GM23338 (cell line): ENCODE data around the gene ZNF496. TPM values are rescaled to one million over a fixed set of nuclear protein-coding genes. Genes with fewer than 3 reads are reported as not detected.

Experiments
- ATAC-seq: fragments of 200-7000 bp; cut with Tn5 transposase; 3 replicates; pipeline ENCODE4 v1.9.1; 2020
- DNase-seq: peaks from one replicate; pipeline ENCODE4 v3.0.0-alpha.2; 2015; ENCODE audit warnings: low spot score
- H2AFZ ChIP-seq: fragments of 200-600 bp; sonication (generic); 2 replicates; pipeline ENCODE4 v1.8.0; 2016; ENCODE audit warnings: antibody characterized with exemption, mild to moderate bottlenecking, moderate library complexity
- H3F3A ChIP-seq: fragments of 200-600 bp; sonication (generic); replicated peaks from 2 replicates; pipeline ENCODE4 v1.8.0; 2017; ENCODE audit warnings: antibody characterized with exemption, mixed run types, low read depth
- H3K27ac ChIP-seq: fragments of 200-600 bp; sonication (generic); 2 replicates; pipeline ENCODE4 v1.6.1; 2016; ENCODE audit warnings: low read depth
- H3K27me3 ChIP-seq: fragments of 200-600 bp; sonication (generic); 2 replicates; pipeline ENCODE4 v1.8.0; 2016; ENCODE audit warnings: mild to moderate bottlenecking, mixed run types, moderate library complexity; ENCODE audit not compliant: insufficient read depth
- H3K36me3 ChIP-seq: fragments of 200-600 bp; sonication (generic); 2 replicates; pipeline ENCODE4 v1.8.0; 2016; ENCODE audit warnings: mild to moderate bottlenecking; ENCODE audit not compliant: insufficient read depth
- H3K4me1 ChIP-seq: fragments of 200-600 bp; sonication (generic); 2 replicates; pipeline ENCODE4 v1.8.0; 2016; ENCODE audit warnings: mild to moderate bottlenecking, moderate library complexity; ENCODE audit not compliant: insufficient read depth
- H3K4me2 ChIP-seq: fragments of 200-600 bp; sonication (generic); 2 replicates; pipeline ENCODE4 v1.7.1; 2017; ENCODE audit warnings: mixed run types
- H3K4me3 ChIP-seq: fragments of 200-600 bp; sonication (generic); 2 replicates; pipeline ENCODE4 v1.6.1; 2016; ENCODE audit warnings: mixed run types
- H3K79me2 ChIP-seq: fragments of 200-600 bp; sonication (generic); replicated peaks from 2 replicates; pipeline ENCODE4 v1.8.0; 2017; ENCODE audit warnings: mild to moderate bottlenecking; ENCODE audit not compliant: insufficient read depth
- H3K9me2 ChIP-seq: fragments of 200-600 bp; sonication (generic); 2 replicates; pipeline ENCODE4 v1.8.0; 2017; ENCODE audit not compliant: insufficient read depth
- H4K20me1 ChIP-seq: fragments of 200-600 bp; sonication (generic); replicated peaks from 2 replicates; pipeline ENCODE4 v1.8.0; 2017; ENCODE audit warnings: mild to moderate bottlenecking; ENCODE audit not compliant: insufficient read depth
- H3K27ac Mint-ChIP-seq: 2 replicates; pipeline ENCODE4 v1.8.0; 2020; ENCODE audit warnings: inconsistent platforms, mild to moderate bottlenecking, moderate library complexity, mixed read lengths
- H3K27me3 Mint-ChIP-seq: 3 replicates; pipeline ENCODE4 v1.8.0; 2022; ENCODE audit warnings: low read depth, mild to moderate bottlenecking, moderate library complexity, mixed read lengths, inconsistent platforms; ENCODE audit not compliant: insufficient read depth, poor library complexity
- H3K36me3 Mint-ChIP-seq: 3 replicates; pipeline ENCODE4 v1.8.0; 2021; ENCODE audit warnings: low read depth, mild to moderate bottlenecking, inconsistent platforms, moderate library complexity, mixed read lengths
- H3K4me1 Mint-ChIP-seq: 3 replicates; pipeline ENCODE4 v1.8.0; 2020; ENCODE audit warnings: mild to moderate bottlenecking, inconsistent platforms, mixed read lengths
- H3K4me3 Mint-ChIP-seq: 3 replicates; pipeline ENCODE4 v1.8.0; 2021; ENCODE audit warnings: moderate library complexity, mild to moderate bottlenecking, inconsistent platforms, mixed read lengths
- H3K9me3 Mint-ChIP-seq: 3 replicates; pipeline ENCODE4 v1.8.0; 2020; ENCODE audit warnings: moderate library complexity, mild to moderate bottlenecking, inconsistent platforms, mixed read lengths
- CREB1 ChIP-seq: fragments of 250-450 bp; sonication (Bioruptor Pico); IDR thresholded peaks from 2 replicates; pipeline ENCODE4 v1.5.0; 2020; ENCODE audit warnings: low read depth, mild to moderate bottlenecking, moderate library complexity
- CTCF ChIP-seq, 2 experiments: fragments of 200-600 bp in 1 of 2; sonication (generic) in 1 of 2; conservative IDR thresholded peaks; 2 replicates each; pipeline versions ENCODE4 v1.5.1 to v1.6.1; 2016 to 2017; ENCODE audit warnings: antibody characterized with exemption in 2 of 2, low read depth in 2 of 2, mild to moderate bottlenecking in 2 of 2, moderate library complexity in 1 of 2
- ETS1 ChIP-seq: IDR thresholded peaks from 2 replicates; pipeline ENCODE4 v1.6.1; 2016; ENCODE audit warnings: antibody characterized with exemption
- EZH2 ChIP-seq: fragments of 200-600 bp; sonication (generic); IDR thresholded peaks from one replicate; pipeline ENCODE4 v1.8.0; 2017; ENCODE audit warnings: antibody characterized with exemption, mild to moderate bottlenecking, low read depth; ENCODE audit not compliant: unreplicated experiment
- EZH2phosphoT487 ChIP-seq: fragments of 200-600 bp; sonication (generic); IDR thresholded peaks from one replicate; pipeline ENCODE4 v1.8.1; 2018; ENCODE audit warnings: antibody characterized with exemption; ENCODE audit not compliant: unreplicated experiment
- JUNB ChIP-seq: IDR thresholded peaks from one replicate; pipeline ENCODE4 v1.6.1; 2016; ENCODE audit warnings: antibody characterized with exemption; ENCODE audit not compliant: unreplicated experiment
- NANOG ChIP-seq: IDR thresholded peaks from 2 replicates; pipeline ENCODE4 v1.6.1; 2016; ENCODE audit warnings: antibody characterized with exemption, borderline replicate concordance
- POLR2AphosphoS5 ChIP-seq: IDR thresholded peaks from 2 replicates; pipeline ENCODE4 v1.6.1; 2016; ENCODE audit warnings: antibody characterized with exemption, low read depth
- REST ChIP-seq: IDR thresholded peaks from one replicate; pipeline ENCODE4 v1.6.1; 2018; ENCODE audit warnings: antibody characterized with exemption; ENCODE audit not compliant: unreplicated experiment
- STAT1 ChIP-seq: IDR thresholded peaks from one replicate; pipeline ENCODE4 v1.6.1; 2016; ENCODE audit warnings: antibody characterized with exemption; ENCODE audit not compliant: unreplicated experiment
- ZNF114 ChIP-seq: fragments of 250-450 bp; sonication (Bioruptor Pico); IDR thresholded peaks from 2 replicates; pipeline ENCODE4 v1.5.0; 2020; ENCODE audit warnings: mild to moderate bottlenecking, moderate library complexity
- ZNF331 ChIP-seq: fragments of 250-450 bp; sonication (Bioruptor Pico); IDR thresholded peaks from 2 replicates; pipeline ENCODE4 v1.5.0; 2020; ENCODE audit warnings: low read depth, mild to moderate bottlenecking, moderate library complexity
- ZNF462 ChIP-seq: fragments of 250-450 bp; sonication (Bioruptor Pico); IDR thresholded peaks from 2 replicates; pipeline ENCODE4 v1.5.0; 2020; ENCODE audit warnings: mild to moderate bottlenecking, moderate library complexity
- polyA plus RNA-seq: library from polyadenylated mRNA; unstranded; fragments of >200 nt; fragmentation: Nextera tagmentation; extraction: Ambion mirVana; gene quantifications from 2 replicates; pipeline ENCODE4 v1.2.1, GENCODE V29; 2016
- total RNA-seq: library from RNA; depleted of rRNA; stranded (reverse); fragments of >200 nt; shearing (Covaris generic); gene quantifications from 2 replicates; pipeline ENCODE4 v1.2.3, GENCODE V29; 2014

Gene ZNF496
- total and polyA plus RNA-seq, 2 experiments from 2014 or later = 22.0 to 127 TPM

- Histone ChIP-seq H3K79me2 (no peaks in the 10 kb centered on the region), H3K4me3 (no peak overlapping the region), H4K20me1 (no peaks in the 10 kb centered on the region), H3K4me2 (no peak overlapping the region), H3K36me3 (peaks cover 14% of the 10 kb centered on the region), H2AFZ (no peak overlapping the region), H3K27ac (no peak overlapping the region), H3K4me1 (peaks cover 18% of the 10 kb centered on the region), H3K27me3 (no peaks in the 10 kb centered on the region), H3K9me2 (no peaks in the 10 kb centered on the region), H3F3A (no peaks in the 10 kb centered on the region)
- no peak for TF ChIP-seq STAT1
- TF ChIP-seq ZNF462 = no peak
- no peak for TF ChIP-seq REST
- no peak for TF ChIP-seq CTCF (conservative IDR thresholded peaks at IDR 0.05; ENCODE audit: low read depth in 2 of 2)
- no peak for TF ChIP-seq ZNF331 (CRISPR knock-in tag)
- no peak for TF ChIP-seq EZH2
- no peak for TF ChIP-seq JUNB
- no peak for TF ChIP-seq ETS1
- no peak for TF ChIP-seq POLR2AphosphoS5
- TF ChIP-seq NANOG = no peak
- no peak for TF ChIP-seq ZNF114 (CRISPR knock-in tag)
- TF ChIP-seq CREB1 (CRISPR knock-in tag) = no peak
- no peak for TF ChIP-seq EZH2phosphoT487
- Mint-ChIP-seq H3K4me3 (no peak overlapping the region), H3K27ac (no peak overlapping the region), H3K36me3 (peaks cover 30% of the 10 kb centered on the region), H3K9me3 (peaks cover 39% of the 10 kb centered on the region), H3K27me3 (peaks cover 3% of the 10 kb centered on the region), H3K4me1 (peaks cover 25% of the 10 kb centered on the region)
- ATAC-seq (no peak), DNase-seq (no peak)
Observed at GRCh38 chr1:247362153-247362552, 30.5 kb upstream of the ZNF496 start.
